GM23248 (cell line): ENCODE data around the gene KIZ. TPM values are rescaled to one million over a fixed set of nuclear protein-coding genes. Genes with fewer than 3 reads are reported as not detected.

Experiments used
- DNase-seq: peaks from one replicate; pipeline ENCODE4 v3.0.0-alpha.2; 2015
- H2AFZ ChIP-seq: fragments of 200-600 bp; sonication (generic); 2 replicates; pipeline ENCODE4 v1.6.1; 2016; ENCODE audit warnings: antibody characterized with exemption
- H3F3A ChIP-seq: fragments of 200-600 bp; sonication (generic); 2 replicates; pipeline ENCODE4 v1.6.1; 2016; ENCODE audit warnings: mild to moderate bottlenecking, antibody characterized with exemption, mixed run types; ENCODE audit not compliant: insufficient read depth
- H3K27ac ChIP-seq: fragments of 200-600 bp; sonication (generic); 2 replicates; pipeline ENCODE4 v1.5.1; 2016; ENCODE audit warnings: mild to moderate bottlenecking
- H3K27me3 ChIP-seq: fragments of 200-600 bp; sonication (generic); replicated peaks from 2 replicates; pipeline ENCODE4 v1.6.1; 2016; ENCODE audit warnings: mild to moderate bottlenecking; ENCODE audit not compliant: insufficient read depth
- H3K36me3 ChIP-seq: fragments of 200-600 bp; sonication (generic); 2 replicates; pipeline ENCODE4 v1.6.1; 2016; ENCODE audit warnings: low read depth, mild to moderate bottlenecking
- H3K4me1 ChIP-seq: fragments of 200-600 bp; sonication (generic); 2 replicates; pipeline ENCODE4 v1.6.1; 2016; ENCODE audit warnings: mild to moderate bottlenecking; ENCODE audit not compliant: insufficient read depth
- H3K4me2 ChIP-seq: fragments of 200-600 bp; sonication (generic); one replicate; pipeline ENCODE4 v1.6.1; 2016; ENCODE audit warnings: mild to moderate bottlenecking; ENCODE audit not compliant: unreplicated experiment
- H3K4me3 ChIP-seq: fragments of 200-600 bp; sonication (generic); 2 replicates; pipeline ENCODE4 v1.5.1; 2016; ENCODE audit warnings: mild to moderate bottlenecking
- H3K79me2 ChIP-seq: fragments of 200-600 bp; sonication (generic); 2 replicates; pipeline ENCODE4 v1.6.1; 2016; ENCODE audit warnings: mild to moderate bottlenecking; ENCODE audit not compliant: insufficient read depth
- H3K9ac ChIP-seq: fragments of 200-600 bp; sonication (generic); 2 replicates; pipeline ENCODE4 v1.6.1; 2016; ENCODE audit warnings: mild to moderate bottlenecking
- H3K9me2 ChIP-seq: fragments of 200-600 bp; sonication (generic); 2 replicates; pipeline ENCODE4 v1.6.1; 2016; ENCODE audit warnings: mixed run types, mild to moderate bottlenecking, moderate library complexity; ENCODE audit not compliant: insufficient read depth
- H3K9me3 ChIP-seq: fragments of 200-600 bp; sonication (generic); one replicate; pipeline ENCODE4 v1.6.1; 2017; ENCODE audit warnings: low read depth
- H4K20me1 ChIP-seq: fragments of 200-600 bp; sonication (generic); 2 replicates; pipeline ENCODE4 v1.6.0; 2016; ENCODE audit not compliant: insufficient read depth
- EZH2 ChIP-seq: fragments of 200-600 bp; sonication (generic); IDR thresholded peaks from 2 replicates; pipeline ENCODE4 v1.6.1; 2018; ENCODE audit warnings: antibody characterized with exemption, mild to moderate bottlenecking; ENCODE audit not compliant: insufficient read depth, poor library complexity, severe bottlenecking
- EZH2phosphoT487 ChIP-seq: fragments of 200-600 bp; sonication (generic); IDR thresholded peaks from 2 replicates; pipeline ENCODE4 v1.6.1; 2018; ENCODE audit warnings: antibody characterized with exemption, moderate library complexity, mild to moderate bottlenecking, low read depth; ENCODE audit not compliant: insufficient read depth
- WGBS, 2 experiments: methylation state at CpG; one replicate each; pipeline ENCODE4 v1.1.6; 2015 to 2017; ENCODE audit warnings: low lambda C conversion rate in 2 of 2, low coverage in 1 of 2; ENCODE audit errors: missing lambda C conversion rate in 2 of 2; 5-methylcytosine and 5-hydroxymethylcytosine counted together
- in situ Hi-C: fragments of 300-500 bp; cut with MboI; formaldehyde crosslinking; loops from 2 replicates; pipeline ENCODE4 v1.15.0; 2020
- polyA plus RNA-seq: library from polyadenylated mRNA; unstranded; fragments of >200 nt; fragmentation: Nextera tagmentation; extraction: Ambion mirVana; gene quantifications from 2 replicates; pipeline ENCODE4 v1.2.1, GENCODE V29; 2016
- total RNA-seq: library from RNA; depleted of rRNA; stranded (reverse); fragments of >200 nt; shearing (Covaris generic); gene quantifications from 2 replicates; pipeline ENCODE4 v1.2.3, GENCODE V29; 2014; rRNA removed

KIZ gene, protein sequence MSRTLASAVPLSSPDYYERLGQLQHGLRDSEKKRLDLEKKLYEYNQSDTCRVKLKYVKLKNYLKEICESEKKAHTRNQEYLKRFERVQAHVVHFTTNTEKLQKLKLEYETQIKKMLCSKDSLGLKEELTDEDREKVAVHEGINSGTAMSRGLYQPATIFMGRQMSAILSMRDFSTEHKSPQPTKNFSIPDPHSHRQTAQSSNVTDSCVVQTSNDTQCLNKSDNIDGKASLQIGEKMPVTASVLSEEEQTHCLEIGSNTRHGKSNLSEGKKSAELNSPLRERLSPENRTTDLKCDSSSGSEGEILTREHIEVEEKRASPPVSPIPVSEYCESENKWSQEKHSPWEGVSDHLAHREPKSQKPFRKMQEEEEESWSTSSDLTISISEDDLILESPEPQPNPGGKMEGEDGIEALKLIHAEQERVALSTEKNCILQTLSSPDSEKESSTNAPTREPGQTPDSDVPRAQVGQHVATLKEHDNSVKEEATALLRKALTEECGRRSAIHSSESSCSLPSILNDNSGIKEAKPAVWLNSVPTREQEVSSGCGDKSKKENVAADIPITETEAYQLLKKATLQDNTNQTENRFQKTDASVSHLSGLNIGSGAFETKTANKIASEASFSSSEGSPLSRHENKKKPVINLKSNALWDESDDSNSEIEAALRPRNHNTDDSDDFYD
- 24.5 and 35.9 TPM in 2 replicates for total RNA-seq
- polyA plus RNA-seq: 15.2 and 15.4 TPM in 2 replicates

DNA sequence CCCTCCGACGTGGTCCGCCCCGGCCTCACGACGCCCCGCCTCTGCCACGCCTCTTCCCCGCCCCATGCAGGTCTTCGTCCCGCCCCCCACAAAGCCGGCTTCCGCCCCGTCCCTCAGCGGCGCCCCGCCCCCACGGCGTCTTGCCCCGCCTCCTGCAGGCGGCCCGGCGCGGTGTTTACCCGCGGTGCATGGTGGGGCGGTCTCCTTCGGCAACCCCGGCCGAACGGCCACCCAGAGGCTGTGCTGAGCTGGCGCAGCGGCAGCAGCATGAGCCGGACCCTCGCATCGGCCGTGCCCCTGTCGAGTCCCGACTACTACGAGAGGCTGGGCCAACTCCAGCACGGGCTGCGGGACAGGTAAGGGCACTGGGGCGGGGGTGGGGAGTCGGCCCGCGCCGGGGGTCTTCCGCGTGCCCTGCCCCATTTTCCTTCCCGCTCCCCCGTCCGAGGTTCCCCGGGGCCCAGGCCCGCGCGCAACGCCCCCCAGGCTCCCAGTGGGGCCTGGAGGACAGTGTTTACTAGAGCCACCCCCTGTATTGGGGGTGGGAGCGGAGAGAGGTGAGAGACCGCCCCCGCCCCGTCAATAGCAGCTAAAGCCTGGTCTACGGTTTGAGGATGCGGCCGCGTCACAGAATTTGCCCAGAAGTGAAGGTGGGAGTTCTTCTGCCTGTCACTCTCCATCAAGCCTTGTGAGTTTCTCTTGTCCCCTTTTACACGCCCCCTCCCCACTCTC is at the start of gene KIZ:
KIZ (plus strand) TSS at position 234 of the 732 bp plus-strand sequence; CDS start at position 268, 34 bp downstream.
- Histone ChIP-seq H3K4me2 (peak within 1 kb of the TSS; percentile 98), H2AFZ (peak within 1 kb of the TSS; percentile 100), H3K9me3 (no peaks in the 10 kb centered on the region), H3K9me2 (no peaks in the 10 kb centered on the region), H3F3A (peaks cover 6% of the 10 kb centered on the region; the same call in 1 of the 2 replicates), H4K20me1 (no peaks in the 10 kb centered on the region), H3K9ac (peak within 1 kb of the TSS; percentile 98), H3K36me3 (no peaks in the 10 kb centered on the region), H3K79me2 (peaks cover 27% of the 10 kb centered on the region), H3K27me3 (no peaks in the 10 kb centered on the region), H3K4me3 (peak within 1 kb of the TSS; percentile 95), H3K27ac (peak within 1 kb of the TSS; percentile 59), H3K4me1 (peaks cover 8% of the 10 kb centered on the region)
- WGBS, 2 experiments: 1 to 2% methylated on average over 40 to 66 of the region's 66 CpGs
- no peak for TF ChIP-seq EZH2phosphoT487
- TF ChIP-seq EZH2: no peak
- in situ Hi-C loops: no loop called here
- DNase-seq: peak; percentile 99

DNA sequence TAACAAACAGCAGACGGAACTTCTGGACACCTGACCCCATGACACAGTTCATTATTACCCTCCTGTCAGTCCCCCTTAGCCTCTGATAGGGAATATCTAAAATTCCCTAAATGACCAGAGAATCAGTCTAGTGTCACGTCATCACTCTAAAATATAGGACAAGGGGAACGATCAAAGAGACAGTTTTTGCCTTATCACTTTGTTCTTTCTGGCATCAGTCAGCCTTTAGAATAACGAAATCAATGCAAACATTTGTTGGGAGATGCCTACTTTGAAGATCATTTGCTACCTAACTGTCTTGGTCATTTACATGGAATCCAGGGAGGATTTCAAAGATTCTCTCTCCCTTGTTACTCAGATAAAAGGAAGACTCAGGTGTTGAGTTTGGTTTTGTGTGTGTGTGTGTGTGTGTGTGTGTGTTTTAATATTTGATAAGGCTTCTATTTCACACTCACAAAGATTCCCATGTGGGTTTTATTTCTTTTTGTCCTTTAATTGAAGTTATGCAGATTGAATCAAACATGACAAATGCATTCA is 48.0 kb upstream of the KIZ start:
- in situ Hi-C loops: no loop called here
- H3K27ac ChIP-seq: no peak overlapping the region
- no peaks in the 10 kb centered on the region for H3K4me1 ChIP-seq
- H3K4me2 ChIP-seq: no peak overlapping the region
- 1 to 2% methylated on average over 4 of the region's 4 CpGs for WGBS, 2 experiments
- no peak overlapping the region for H2AFZ ChIP-seq
- H3K79me2 ChIP-seq: no peaks in the 10 kb centered on the region
- DNase-seq: no peak
- no peak overlapping the region for H3K4me3 ChIP-seq
- H3F3A ChIP-seq: no peaks in the 10 kb centered on the region
- no peaks in the 10 kb centered on the region for H3K9me3 ChIP-seq
- TF ChIP-seq EZH2phosphoT487 (no peak), EZH2 (no peak)
- no peak overlapping the region for H3K9ac ChIP-seq
- no peaks in the 10 kb centered on the region for H4K20me1 ChIP-seq
- H3K9me2 ChIP-seq: no peaks in the 10 kb centered on the region
- H3K36me3 ChIP-seq: no peaks in the 10 kb centered on the region
- H3K27me3 ChIP-seq: peaks cover 8% of the 10 kb centered on the region; the same call in 1 of the 2 replicates

DNA sequence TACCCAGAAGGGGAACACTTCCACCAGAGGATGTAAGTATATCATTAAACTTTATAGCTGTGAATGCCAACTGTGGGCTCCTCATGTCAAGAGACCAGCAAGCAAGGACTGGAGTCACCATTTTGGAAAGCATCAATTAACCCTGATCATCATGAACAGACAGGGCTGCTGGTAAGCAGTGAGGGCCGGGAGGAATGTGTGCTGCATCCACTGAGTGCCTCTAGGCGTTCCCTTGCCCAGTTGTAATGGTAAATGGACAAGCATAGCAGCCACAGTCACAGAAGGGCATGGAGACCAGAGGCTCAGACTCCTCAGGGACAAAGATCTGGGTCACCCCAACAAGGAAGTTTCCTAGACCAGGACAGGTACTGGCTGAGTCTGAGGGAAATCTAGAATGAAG is 43.3 kb upstream of the KIZ start:
- no peaks in the 10 kb centered on the region for H3K9me2 ChIP-seq
- H3F3A ChIP-seq: no peaks in the 10 kb centered on the region
- no peak overlapping the region for H3K9ac ChIP-seq
- H4K20me1 ChIP-seq: no peaks in the 10 kb centered on the region
- TF ChIP-seq EZH2phosphoT487 (no peak), EZH2 (no peak)
- no peaks in the 10 kb centered on the region for H3K9me3 ChIP-seq
- no peak overlapping the region for H2AFZ ChIP-seq
- no peak overlapping the region for H3K4me3 ChIP-seq
- peaks cover 8% of the 10 kb centered on the region; the same call in 1 of the 2 replicates for H3K27me3 ChIP-seq
- H3K4me2 ChIP-seq: no peak overlapping the region
- no peak overlapping the region for H3K27ac ChIP-seq
- H3K36me3 ChIP-seq: no peaks in the 10 kb centered on the region
- no peaks in the 10 kb centered on the region for H3K79me2 ChIP-seq
- in situ Hi-C loops: no loop called here
- no peak for DNase-seq
- no peaks in the 10 kb centered on the region for H3K4me1 ChIP-seq
- 8 to 18% methylated on average over 2 of the region's 2 CpGs for WGBS, 2 experiments

DNA sequence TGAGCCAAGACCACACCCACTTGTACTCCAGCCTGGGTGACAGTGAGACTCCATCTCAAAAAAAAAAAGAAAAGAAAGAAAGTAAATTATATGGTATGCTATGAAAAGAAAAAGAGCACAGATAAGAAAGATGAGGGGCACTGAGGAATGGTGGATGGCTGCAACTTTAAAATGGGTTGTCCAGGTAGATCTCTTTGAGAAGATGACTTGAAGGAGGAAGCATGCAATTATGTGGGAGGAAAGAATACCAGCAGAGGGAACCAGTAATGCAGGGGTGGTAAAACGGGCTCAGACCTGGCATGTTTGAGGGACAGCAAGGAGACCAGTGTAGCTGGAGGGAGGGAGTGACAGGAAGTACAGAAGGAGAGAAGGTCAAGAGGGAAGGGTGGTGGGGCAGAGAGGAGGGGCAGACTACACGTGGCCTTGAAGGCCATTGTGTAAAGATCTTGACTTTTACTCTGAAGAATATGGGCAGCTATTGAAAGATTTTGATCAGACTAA is 42.0 kb upstream of the KIZ start:
- Histone ChIP-seq H3K27me3 (peaks cover 8% of the 10 kb centered on the region; the same call in 1 of the 2 replicates), H3F3A (no peaks in the 10 kb centered on the region), H3K9me3 (no peaks in the 10 kb centered on the region), H3K9ac (no peak overlapping the region), H4K20me1 (no peaks in the 10 kb centered on the region), H3K4me1 (no peaks in the 10 kb centered on the region), H3K4me2 (no peak overlapping the region), H2AFZ (no peak overlapping the region), H3K4me3 (no peak overlapping the region), H3K9me2 (no peaks in the 10 kb centered on the region), H3K27ac (no peak overlapping the region), H3K79me2 (no peaks in the 10 kb centered on the region), H3K36me3 (no peaks in the 10 kb centered on the region)
- 0 to 1% methylated on average over 2 of the region's 2 CpGs for WGBS, 2 experiments
- no peak for DNase-seq
- in situ Hi-C loops: no loop called here
- TF ChIP-seq EZH2phosphoT487: no peak
- no peak for TF ChIP-seq EZH2
